Ascending aorta (tissue), 2 donors: ENCODE data around the gene NDUFA8. TPM values are rescaled to one million over a fixed set of nuclear protein-coding genes. Genes with fewer than 3 reads are reported as not detected.

Experiments used
- DNase-seq, 2 donors: peaks; one replicate each; pipeline ENCODE4 v3.0.0-alpha.2; 2019; ENCODE audit warnings: low spot score in 2 of 2
- H3K27ac ChIP-seq, 2 donors: fragments of 200-600 bp; sonication (generic); one replicate each; pipeline ENCODE4 v1.5.1; 2016 to 2017; ENCODE audit warnings: mild to moderate bottlenecking in 1 of 2
- H3K27me3 ChIP-seq: fragments of 200-600 bp; sonication (generic); one replicate; pipeline ENCODE4 v1.5.1; 2017
- H3K36me3 ChIP-seq, 2 donors: fragments of 200-600 bp; sonication (generic); one replicate each; pipeline ENCODE4 v1.5.1; 2016
- H3K4me1 ChIP-seq, 2 donors: fragments of 200-600 bp; sonication (generic); one replicate each; pipeline ENCODE4 v1.5.1; 2016 to 2017; ENCODE audit warnings: mild to moderate bottlenecking in 1 of 2
- H3K4me3 ChIP-seq, 2 donors: fragments of 200-600 bp; sonication (generic); one replicate each; pipeline ENCODE4 v1.5.1; 2016 to 2017; ENCODE audit warnings: mild to moderate bottlenecking in 1 of 2
- H3K9me3 ChIP-seq, 2 donors: fragments of 200-600 bp; sonication (generic); one replicate each; pipeline ENCODE4 v1.5.1; 2016
- intact Hi-C: fragments of 100-400 bp; cut with DNase I; formaldehyde crosslinking; loops from one replicate; pipeline ENCODE4 v1.15.1; 2023
- total RNA-seq: library from RNA; depleted of rRNA; stranded (reverse); fragments of >200 nt; gene quantifications from one replicate; pipeline ENCODE4 v1.1.0, GENCODE V29; 2016
- TF ChIP-seq, protein P1 (sequence below), 3 experiments: fragments of 200-600 bp in 2 of 3; fragments of 450-650 bp in 1 of 3; sonication (generic) in 2 of 3; IDR thresholded peaks; one replicate each; pipeline ENCODE4 v1.5.1; 2016 to 2019; ENCODE audit warnings: antibody characterized with exemption in 3 of 3, mild to moderate bottlenecking in 1 of 3, moderate library complexity in 1 of 3

The NDUFA8 gene
- total RNA-seq, 1 donor from 2014 or later: 21.4 TPM

GRCh38 chr9:122204055-122204454 lies 44.5 kb upstream of the NDUFA8 start:
- TF ChIP-seq, protein P1, sequence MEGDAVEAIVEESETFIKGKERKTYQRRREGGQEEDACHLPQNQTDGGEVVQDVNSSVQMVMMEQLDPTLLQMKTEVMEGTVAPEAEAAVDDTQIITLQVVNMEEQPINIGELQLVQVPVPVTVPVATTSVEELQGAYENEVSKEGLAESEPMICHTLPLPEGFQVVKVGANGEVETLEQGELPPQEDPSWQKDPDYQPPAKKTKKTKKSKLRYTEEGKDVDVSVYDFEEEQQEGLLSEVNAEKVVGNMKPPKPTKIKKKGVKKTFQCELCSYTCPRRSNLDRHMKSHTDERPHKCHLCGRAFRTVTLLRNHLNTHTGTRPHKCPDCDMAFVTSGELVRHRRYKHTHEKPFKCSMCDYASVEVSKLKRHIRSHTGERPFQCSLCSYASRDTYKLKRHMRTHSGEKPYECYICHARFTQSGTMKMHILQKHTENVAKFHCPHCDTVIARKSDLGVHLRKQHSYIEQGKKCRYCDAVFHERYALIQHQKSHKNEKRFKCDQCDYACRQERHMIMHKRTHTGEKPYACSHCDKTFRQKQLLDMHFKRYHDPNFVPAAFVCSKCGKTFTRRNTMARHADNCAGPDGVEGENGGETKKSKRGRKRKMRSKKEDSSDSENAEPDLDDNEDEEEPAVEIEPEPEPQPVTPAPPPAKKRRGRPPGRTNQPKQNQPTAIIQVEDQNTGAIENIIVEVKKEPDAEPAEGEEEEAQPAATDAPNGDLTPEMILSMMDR (IDR thresholded peaks at IDR 0.05): no peak
- H3K27ac ChIP-seq: no peak overlapping the region
- H3K27me3 ChIP-seq: no peaks in the 10 kb centered on the region
- H3K9me3 ChIP-seq: no peaks in the 10 kb centered on the region
- intact Hi-C loops: no loop called here
- H3K36me3 ChIP-seq: no peaks in the 10 kb centered on the region
- H3K4me1 ChIP-seq: no peaks in the 10 kb centered on the region
- no peak for DNase-seq
- no peak overlapping the region for H3K4me3 ChIP-seq

DNA sequence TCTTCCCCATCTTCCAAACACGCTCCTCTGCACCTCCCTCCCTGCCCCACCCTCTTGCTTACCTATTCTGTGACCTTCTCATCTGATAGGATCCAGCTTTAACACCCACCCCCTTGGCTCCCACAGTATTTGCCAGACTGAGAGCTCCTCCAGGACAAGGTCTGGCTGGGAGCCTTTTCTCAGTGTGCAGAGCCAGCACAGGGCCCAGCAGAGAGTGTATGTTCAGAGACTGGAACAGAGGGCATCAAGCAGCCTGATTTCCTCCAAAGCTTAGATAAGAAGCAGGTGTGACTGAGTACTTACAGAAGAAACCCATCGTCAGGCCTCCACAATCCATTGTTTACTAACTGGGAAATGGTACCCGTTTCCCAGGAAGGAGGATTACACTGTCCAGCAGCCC lies 42.5 kb upstream of the NDUFA8 start:
- intact Hi-C loops: no loop called here
- H3K4me1 ChIP-seq: no peaks in the 10 kb centered on the region
- no peak overlapping the region for H3K4me3 ChIP-seq
- TF ChIP-seq, protein P1 (IDR thresholded peaks at IDR 0.05): no peak
- no peaks in the 10 kb centered on the region for H3K36me3 ChIP-seq
- H3K27ac ChIP-seq: no peak overlapping the region
- H3K27me3 ChIP-seq: no peaks in the 10 kb centered on the region
- DNase-seq: no peak
- H3K9me3 ChIP-seq: no peaks in the 10 kb centered on the region

DNA sequence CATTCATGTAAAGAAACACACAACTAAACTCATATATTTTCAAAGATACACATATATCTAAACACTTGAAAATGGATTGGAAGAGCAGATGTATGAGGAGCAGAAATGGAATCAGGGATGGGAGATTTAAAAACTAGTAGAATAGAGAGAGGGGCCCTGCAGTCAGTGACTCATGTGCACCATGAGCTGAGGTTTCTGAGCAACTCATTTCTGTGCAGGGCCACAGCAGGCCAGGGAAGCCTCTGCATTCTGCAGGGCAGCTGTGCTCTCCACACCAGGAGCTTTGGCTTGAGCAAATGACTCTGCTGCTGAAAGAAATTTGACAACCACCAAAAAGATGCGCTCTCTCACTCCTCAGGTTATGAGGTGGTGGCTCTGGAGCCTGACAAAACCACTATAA lies 42.1 kb upstream of the NDUFA8 start:
- H3K4me3 ChIP-seq: no peak overlapping the region
- no peak for DNase-seq
- intact Hi-C loops: no loop called here
- TF ChIP-seq, protein P1 (IDR thresholded peaks at IDR 0.05): no peak
- H3K27me3 ChIP-seq: no peaks in the 10 kb centered on the region
- no peaks in the 10 kb centered on the region for H3K4me1 ChIP-seq
- no peaks in the 10 kb centered on the region for H3K36me3 ChIP-seq
- no peak overlapping the region for H3K27ac ChIP-seq
- H3K9me3 ChIP-seq: no peaks in the 10 kb centered on the region

GRCh38 chr9:122200960-122201595 lies 41.5 kb upstream of the NDUFA8 start:
- Histone ChIP-seq H3K36me3 (no peaks in the 10 kb centered on the region), H3K27me3 (no peaks in the 10 kb centered on the region), H3K9me3 (no peaks in the 10 kb centered on the region), H3K4me1 (no peaks in the 10 kb centered on the region), H3K27ac (no peak overlapping the region), H3K4me3 (no peak overlapping the region)
- no peak for DNase-seq
- TF ChIP-seq, protein P1 (IDR thresholded peaks at IDR 0.05): no peak
- intact Hi-C loops: no loop called here

DNA sequence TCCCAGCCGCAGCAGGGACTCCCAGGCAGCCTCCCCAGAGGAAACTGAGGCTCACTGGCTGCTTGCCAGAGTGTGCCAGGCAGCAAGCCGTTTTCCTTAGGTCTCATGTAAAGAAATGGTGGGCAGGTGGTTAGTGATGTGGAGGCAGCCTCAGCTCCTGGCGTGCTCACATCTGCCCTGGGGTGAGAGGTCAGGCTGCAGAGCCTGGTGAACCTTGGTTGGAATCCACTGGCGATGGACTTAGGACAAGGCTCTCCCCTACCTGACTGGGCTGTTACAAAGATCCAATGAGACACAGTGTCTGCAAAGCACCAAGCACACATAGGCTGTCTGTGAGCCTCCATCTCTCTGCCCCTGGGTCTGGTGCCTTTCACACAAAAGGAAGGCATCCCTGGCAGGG lies 38.3 kb upstream of the NDUFA8 start:
- H3K4me3 ChIP-seq: no peak overlapping the region
- H3K9me3 ChIP-seq: no peaks in the 10 kb centered on the region
- TF ChIP-seq, protein P1 (IDR thresholded peaks at IDR 0.05): no peak
- no peak overlapping the region for H3K27ac ChIP-seq
- intact Hi-C loops: no loop called here
- H3K27me3 ChIP-seq: no peaks in the 10 kb centered on the region
- DNase-seq: no peak
- H3K36me3 ChIP-seq: no peaks in the 10 kb centered on the region
- no peaks in the 10 kb centered on the region for H3K4me1 ChIP-seq

- Histone ChIP-seq H3K36me3 (no peaks in the 10 kb centered on the region), H3K4me3 (no peak overlapping the region), H3K9me3 (no peaks in the 10 kb centered on the region), H3K27ac (no peak overlapping the region), H3K4me1 (no peaks in the 10 kb centered on the region), H3K27me3 (no peaks in the 10 kb centered on the region)
- DNase-seq: no peak
- intact Hi-C loops: no loop called here
- TF ChIP-seq, protein P1 (IDR thresholded peaks at IDR 0.05): no peak
These were observed 37.8 kb upstream of the NDUFA8 start for GRCh38 chr9:122197426-122197825.
